ENCODE measurements around the gene MR1. TPM values are rescaled to one million over a fixed set of nuclear protein-coding genes. Genes with fewer than 3 reads are reported as not detected.

The MR1 gene
- total RNA-seq, 1 experiment from 2014 or later, result 33.4 TPM

DNA sequence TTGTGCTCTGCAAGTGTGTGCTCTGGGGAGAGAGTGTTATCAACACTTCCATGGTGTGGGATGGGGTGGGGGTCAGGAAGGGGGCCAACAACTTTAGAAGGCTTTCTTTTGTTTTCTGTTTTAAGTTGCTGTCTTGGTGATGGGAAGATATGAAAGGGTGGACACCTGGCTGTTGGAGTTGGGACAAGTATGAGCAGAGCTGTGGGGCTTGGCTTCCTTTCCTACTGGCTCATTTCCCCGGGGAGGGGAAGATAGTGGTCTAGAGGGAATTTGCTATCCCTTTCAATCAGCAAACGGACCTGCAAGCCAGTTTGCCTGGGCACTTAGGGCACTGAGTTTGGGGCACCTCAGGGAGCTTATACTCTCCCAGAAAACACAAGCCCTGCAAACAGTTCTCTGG, 73.9 kb downstream of the MR1 start:
- intact Hi-C loops (cut with micrococcal nuclease), result loop anchor here (1.0 kb wide), 1 partner anchor 28 kb away; no protein-coding TSS in a partner anchor
- ChIA-PET POLR2A (interaction anchor here (1.1 to 38.3 kb wide), 7 partner anchors 6 to 86 kb away, joined by 3 to 1402 read pairs (median 38); partner anchors contain the start of genes IER5, MR1 and STX6), CTCF (interaction anchor here (0.6 to 14.1 kb wide), 5 partner anchors 7 to 84 kb away, joined by 3 to 198 read pairs (median 4); no protein-coding TSS in a partner anchor)
- Mint-ChIP-seq H3K4me1 (ENCODE audit: insufficient read depth, unreplicated experiment) (peaks cover 63% of the 10 kb centered on the region), H3K9me3 (ENCODE audit: unreplicated experiment) (no peaks in the 10 kb centered on the region), H3K36me3 (ENCODE audit: insufficient read depth, unreplicated experiment) (no peaks in the 10 kb centered on the region), H3K4me3 (ENCODE audit: unreplicated experiment) (no peak overlapping the region), H3K27ac (ENCODE audit: low read depth, unreplicated experiment) (no peak overlapping the region), H3K27me3 (ENCODE audit: insufficient read depth, unreplicated experiment) (no peaks in the 10 kb centered on the region)
- TF ChIP-seq, protein P1, sequence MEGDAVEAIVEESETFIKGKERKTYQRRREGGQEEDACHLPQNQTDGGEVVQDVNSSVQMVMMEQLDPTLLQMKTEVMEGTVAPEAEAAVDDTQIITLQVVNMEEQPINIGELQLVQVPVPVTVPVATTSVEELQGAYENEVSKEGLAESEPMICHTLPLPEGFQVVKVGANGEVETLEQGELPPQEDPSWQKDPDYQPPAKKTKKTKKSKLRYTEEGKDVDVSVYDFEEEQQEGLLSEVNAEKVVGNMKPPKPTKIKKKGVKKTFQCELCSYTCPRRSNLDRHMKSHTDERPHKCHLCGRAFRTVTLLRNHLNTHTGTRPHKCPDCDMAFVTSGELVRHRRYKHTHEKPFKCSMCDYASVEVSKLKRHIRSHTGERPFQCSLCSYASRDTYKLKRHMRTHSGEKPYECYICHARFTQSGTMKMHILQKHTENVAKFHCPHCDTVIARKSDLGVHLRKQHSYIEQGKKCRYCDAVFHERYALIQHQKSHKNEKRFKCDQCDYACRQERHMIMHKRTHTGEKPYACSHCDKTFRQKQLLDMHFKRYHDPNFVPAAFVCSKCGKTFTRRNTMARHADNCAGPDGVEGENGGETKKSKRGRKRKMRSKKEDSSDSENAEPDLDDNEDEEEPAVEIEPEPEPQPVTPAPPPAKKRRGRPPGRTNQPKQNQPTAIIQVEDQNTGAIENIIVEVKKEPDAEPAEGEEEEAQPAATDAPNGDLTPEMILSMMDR (IDR thresholded peaks at IDR 0.05; ENCODE audit: unreplicated experiment), result no peak
- DNase-seq (ENCODE audit: unreplicated experiment), result no peak
- BruUV-seq (replicated peaks), result no TSS peak

DNA sequence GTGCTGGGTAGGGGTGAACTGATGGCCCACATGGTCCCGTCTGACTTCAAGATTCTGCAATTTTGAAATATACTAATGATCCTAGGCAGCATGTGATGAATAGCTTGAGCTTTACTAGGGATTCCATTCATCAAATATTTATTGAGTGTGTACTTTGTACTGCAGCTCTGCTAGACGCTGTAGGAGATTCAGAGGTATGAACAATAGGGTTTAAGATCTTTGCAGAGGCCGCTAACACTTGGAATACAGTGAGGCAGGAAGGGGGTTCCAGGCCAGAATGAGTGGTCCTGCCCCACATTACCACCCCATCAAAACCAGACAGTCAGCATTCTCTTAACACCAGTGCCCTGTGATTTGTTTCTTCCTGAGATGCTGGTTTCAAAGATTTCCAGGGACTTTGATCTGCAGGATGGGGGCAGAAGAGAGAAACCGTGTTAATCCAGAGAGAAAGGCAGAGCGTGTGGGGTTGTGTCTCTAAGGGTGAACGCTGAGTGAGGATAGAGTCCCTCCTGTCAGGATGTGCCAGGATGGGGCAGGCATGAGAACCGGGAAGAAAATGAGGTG, 74.6 kb downstream of the MR1 start:
- no peaks in the 10 kb centered on the region for H3K36me3 Mint-ChIP-seq (ENCODE audit: insufficient read depth, unreplicated experiment)
- intact Hi-C loops (cut with micrococcal nuclease), result no loop called here
- H3K27me3 Mint-ChIP-seq (ENCODE audit: insufficient read depth, unreplicated experiment), result no peaks in the 10 kb centered on the region
- peaks cover 64% of the 10 kb centered on the region for H3K4me1 Mint-ChIP-seq (ENCODE audit: insufficient read depth, unreplicated experiment)
- H3K4me3 Mint-ChIP-seq (ENCODE audit: unreplicated experiment), result no peak overlapping the region
- BruUV-seq (replicated peaks), result no TSS peak
- POLR2A ChIA-PET, result interaction anchor here (1.1 to 38.3 kb wide), 4 partner anchors 5 to 66 kb away, joined by 4 to 1402 read pairs (median 1371); partner anchors contain the start of gene IER5
- CTCF ChIA-PET, result interaction anchor here (0.6 to 14.1 kb wide), 3 partner anchors 15 to 31 kb away, joined by 3 to 198 read pairs (median 4); no protein-coding TSS in a partner anchor
- no peak for DNase-seq (ENCODE audit: unreplicated experiment)
- TF ChIP-seq, protein P1 (IDR thresholded peaks at IDR 0.05; ENCODE audit: unreplicated experiment), result no peak
- H3K27ac Mint-ChIP-seq (ENCODE audit: low read depth, unreplicated experiment), result peak overlapping the region; percentile 70
- no peaks in the 10 kb centered on the region for H3K9me3 Mint-ChIP-seq (ENCODE audit: unreplicated experiment)

DNA sequence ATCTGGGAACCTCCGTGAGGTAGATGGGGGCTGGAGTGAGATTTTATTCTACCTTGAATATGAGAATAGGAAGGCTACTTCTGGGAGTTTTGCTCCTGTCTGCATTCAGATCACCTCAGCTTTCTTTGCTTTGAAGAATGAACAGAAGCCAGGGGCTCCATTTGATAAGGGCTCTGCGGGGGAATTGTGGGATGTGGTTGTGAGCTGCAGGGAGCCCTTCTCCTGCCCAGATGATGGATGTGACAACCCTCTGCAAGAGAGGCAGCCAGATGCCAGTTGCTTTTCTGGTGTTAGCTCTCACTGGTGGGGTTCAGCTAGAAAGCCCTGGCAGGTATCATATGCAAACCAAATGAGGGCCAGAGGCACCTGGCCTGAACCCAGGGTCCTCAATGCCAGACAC, 76.2 kb downstream of the MR1 start:
- intact Hi-C loops (cut with micrococcal nuclease), result no loop called here
- Mint-ChIP-seq H3K4me3 (ENCODE audit: unreplicated experiment) (no peak overlapping the region), H3K27me3 (ENCODE audit: insufficient read depth, unreplicated experiment) (no peaks in the 10 kb centered on the region), H3K9me3 (ENCODE audit: unreplicated experiment) (no peaks in the 10 kb centered on the region), H3K4me1 (ENCODE audit: insufficient read depth, unreplicated experiment) (peaks cover 68% of the 10 kb centered on the region), H3K36me3 (ENCODE audit: insufficient read depth, unreplicated experiment) (no peaks in the 10 kb centered on the region), H3K27ac (ENCODE audit: low read depth, unreplicated experiment) (no peak overlapping the region)
- BruUV-seq (replicated peaks), result no TSS peak
- ChIA-PET CTCF (interaction anchor here (0.5 to 1.5 kb wide), 4 partner anchors 14 to 32 kb away, joined by 5 to 9 read pairs (median 6); no protein-coding TSS in a partner anchor), POLR2A (interaction anchor here (0.6 to 38.3 kb wide), 4 partner anchors 3 to 247 kb away, joined by 3 to 1402 read pairs (median 1371); partner anchors contain the start of gene IER5)
- TF ChIP-seq, protein P1 (IDR thresholded peaks at IDR 0.05; ENCODE audit: unreplicated experiment), result no peak
- no peak for DNase-seq (ENCODE audit: unreplicated experiment)

Other genes starting within 250 kb of the MR1 start
- 0.66 and 1.1 TPM in 2 replicates for gene KIAA1614, start 121.1 kb upstream of the MR1 start, total RNA-seq (2022)
- gene STX6, start 11.1 kb upstream of the MR1 start, total RNA-seq (2022), result 34.6 and 44.4 TPM in 2 replicates
- 47.5 and 49.5 TPM in 2 replicates for gene IER5, start 54.7 kb downstream of the MR1 start, total RNA-seq (2022)

Data from MCF 10A (cell line).